ENCODE data around the gene HSD17B14.
"Not testable (repeated sequence)": the region's sequence is repeated elsewhere in the genome, so short reads cannot be mapped to it uniquely, and the experiment has no call there.

The HSD17B14 gene

DNA sequence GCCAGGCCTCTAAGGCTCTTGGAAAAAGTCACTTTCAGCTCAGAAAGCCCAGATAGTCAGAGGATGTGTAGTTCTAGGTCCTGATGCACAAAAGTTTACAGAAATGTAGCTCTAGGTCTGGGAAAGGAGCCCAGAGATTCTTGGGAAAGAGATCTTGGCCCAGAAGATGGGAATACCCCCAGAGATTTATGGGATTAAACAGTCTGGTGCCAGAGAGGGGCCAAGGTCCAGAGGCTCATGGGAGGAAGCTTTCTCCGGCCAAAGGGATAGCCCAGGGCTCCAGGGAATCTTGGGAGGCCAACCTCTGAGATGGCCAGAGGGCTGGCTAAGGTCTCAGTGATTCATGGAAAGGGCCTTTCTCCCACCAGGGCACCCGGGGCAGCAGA is 40.6 kb downstream of the HSD17B14 start:
- DNase-seq, result no peak

DNA sequence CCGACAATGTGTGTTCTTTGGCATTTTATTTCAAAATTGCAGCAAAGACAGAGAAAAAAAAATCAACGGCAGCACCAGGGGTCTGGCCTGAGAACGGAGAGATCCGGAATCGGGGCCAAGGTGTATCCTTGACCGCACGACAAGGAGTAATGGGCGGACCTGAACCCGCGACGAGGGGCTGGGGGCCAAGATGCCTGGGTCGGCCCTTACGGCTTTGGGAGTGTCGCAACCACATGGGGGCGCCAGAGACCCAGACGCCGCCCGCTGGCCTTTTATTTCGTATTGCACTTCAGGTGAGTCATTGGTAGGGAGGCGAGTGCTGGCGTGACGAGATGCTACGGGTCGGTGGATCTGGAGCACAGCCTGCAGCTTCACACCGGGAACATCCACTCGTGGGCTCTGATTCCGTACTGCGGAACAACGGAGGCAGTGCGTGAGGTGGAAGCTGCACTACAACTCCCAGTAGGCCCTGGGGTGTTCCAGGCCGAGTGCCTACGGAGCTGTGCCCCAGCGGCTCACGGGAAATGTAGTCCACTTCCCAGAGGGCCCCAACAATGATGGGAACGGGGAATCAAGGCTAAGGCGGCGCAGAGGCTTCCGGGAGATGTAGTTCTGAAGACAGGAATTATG is 41.1 kb downstream of the HSD17B14 start:
- DNase-seq, result peak; percentile 92

DNA sequence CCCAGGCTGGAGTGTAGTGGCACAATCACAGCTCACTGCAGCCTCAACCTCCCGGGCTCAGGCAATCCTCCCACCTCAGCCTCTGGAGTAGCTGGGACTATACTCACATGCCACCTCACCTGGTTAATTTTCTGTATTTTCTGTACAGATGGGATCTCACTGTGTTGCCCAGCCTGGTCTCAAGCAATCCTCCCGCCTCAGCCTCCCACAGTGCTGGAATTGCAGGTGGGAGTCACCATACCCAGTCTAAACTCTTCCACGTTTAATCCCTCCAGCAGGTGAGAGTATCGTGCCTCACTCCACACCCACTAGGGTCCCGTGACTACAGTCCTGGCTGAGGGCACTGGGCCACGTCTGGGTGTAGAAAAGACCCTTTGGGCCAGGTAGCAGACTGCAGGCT is 42.0 kb downstream of the HSD17B14 start:
- no peak for DNase-seq

DNA sequence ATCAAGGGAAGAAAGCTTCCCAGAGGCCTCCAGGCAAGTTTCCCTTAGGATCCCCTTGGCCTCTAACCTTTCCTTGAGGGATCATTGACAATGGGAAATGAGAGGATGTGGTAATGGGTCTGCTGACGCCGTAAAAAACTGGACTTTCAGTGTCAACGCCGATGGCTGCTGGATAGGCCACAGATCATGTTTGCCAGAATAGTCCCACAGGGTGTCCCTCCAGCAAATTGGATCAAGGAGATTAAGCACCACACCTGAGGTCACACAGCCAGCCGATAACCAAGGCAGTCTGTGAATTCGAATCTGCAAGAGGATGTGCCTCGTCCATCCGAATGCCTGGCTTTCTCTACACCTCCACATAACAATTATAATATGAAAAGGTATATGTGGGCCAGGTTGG is 43.0 kb downstream of the HSD17B14 start:
- no peak for DNase-seq

DNA sequence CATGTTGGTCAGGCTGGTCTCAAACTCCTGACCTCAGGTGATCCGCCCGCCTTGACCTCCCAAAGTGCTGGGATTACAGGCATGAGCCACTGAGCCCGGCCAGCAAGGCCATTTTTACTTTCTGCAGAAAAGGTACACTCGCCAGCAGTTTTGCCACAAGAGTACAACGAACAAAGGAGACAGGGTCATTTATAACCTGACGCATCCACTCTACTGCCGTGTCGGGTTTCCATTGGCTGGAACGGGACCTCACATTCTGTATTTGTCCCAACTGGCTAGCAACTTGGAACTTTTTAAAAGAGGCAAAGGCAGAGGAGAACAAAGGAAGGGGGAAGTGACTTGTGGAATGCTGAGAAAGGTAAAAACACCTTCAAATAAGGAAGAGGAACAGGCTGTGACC is 49.0 kb downstream of the HSD17B14 start:
- DNase-seq, result not testable (repeated sequence)

DNA sequence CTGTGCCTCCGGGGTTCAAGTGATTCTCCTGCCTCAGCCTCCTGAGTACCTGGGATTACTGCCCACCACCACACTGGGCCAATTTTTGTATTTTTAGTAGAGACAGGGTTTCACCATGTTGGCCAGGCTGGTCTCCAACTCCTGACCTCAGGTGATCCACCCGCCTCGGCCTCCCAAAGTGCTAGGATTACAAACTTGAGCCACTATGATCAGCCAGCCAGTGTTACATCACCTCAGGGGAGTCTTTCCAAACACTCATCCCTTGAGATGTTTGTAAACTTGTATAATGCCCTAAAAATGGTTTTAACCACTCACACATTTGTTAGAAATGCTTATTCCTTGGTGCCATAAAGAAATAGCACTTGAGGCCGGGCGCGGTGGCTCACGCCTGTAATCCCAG is 49.9 kb downstream of the HSD17B14 start:
- not testable (repeated sequence) for DNase-seq

DNA sequence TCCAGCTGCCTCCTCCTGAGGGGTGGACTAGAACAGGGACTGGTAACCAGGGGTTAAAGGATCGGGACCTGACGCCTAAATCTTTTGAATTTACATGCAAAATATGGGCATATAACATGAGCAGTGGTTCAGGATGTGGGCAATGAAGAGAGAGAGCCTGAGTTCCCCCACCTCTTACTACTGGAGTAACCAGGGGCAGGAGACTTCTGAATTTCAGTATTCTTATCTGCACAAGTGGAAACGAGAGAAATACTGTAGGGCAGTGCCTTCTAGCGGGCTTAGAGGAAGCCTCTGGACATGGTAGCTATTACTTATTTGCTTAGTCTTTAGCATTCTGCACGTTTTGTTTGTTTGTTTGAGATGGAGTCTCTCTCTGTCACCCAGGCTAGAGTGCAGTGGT is 51.8 kb downstream of the HSD17B14 start:
- no peak for DNase-seq

DNA sequence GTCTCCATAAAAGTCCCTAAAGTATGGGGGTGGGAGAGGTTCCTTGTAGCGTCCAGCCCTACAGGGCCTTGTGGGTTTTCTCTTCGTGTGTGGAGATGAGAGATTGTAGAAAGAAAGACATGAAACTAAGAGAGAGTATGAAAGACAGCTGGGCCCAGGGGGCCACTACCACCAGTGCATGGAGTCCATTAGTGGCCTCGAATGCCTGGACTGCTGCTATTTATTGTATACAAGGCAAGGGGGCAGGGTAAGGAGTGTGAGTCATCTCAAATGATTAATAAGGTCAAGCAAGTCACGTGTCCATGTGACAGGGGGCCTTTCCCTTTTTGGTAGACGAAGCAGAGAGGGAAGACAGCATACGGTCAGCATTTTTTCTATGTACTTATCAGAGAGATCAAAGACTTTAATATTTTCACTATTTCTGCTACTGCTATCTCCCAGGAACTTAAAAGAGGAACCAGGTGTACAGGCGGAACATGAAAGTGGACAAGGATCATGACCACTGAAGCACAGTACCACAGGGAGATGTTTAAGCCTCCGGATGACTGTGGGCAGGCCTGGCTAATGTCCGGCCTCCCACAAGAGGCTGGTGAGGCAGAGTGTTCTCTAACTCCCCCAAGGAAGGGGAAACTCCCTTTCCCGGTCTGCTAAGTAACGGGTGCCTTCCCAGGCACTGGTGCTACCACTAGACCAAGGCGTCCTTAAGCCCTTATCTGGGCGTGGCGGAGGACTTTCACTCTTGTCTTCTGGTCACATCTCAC is 55.5 kb downstream of the HSD17B14 start:
- peak; percentile 15 for DNase-seq

DNA sequence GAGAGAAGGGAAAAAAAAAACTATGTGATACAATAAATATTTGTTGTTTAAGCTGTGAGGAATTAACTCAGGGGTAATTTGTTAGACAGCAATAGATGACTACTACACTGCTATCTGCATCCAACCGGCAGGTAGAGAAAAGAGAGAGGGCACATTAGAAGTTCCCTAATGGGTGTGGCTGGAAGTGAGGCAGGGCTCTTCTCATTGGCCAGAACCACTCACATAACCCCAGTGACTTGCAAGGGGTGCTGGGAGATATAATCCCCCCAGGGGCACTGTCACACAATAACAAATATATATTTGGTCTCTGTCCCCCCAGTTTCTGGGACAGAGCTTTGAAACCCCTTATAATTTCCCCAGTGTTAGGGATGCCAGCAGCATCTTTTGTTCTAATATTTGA is 56.7 kb downstream of the HSD17B14 start:
- no peak for DNase-seq

DNA sequence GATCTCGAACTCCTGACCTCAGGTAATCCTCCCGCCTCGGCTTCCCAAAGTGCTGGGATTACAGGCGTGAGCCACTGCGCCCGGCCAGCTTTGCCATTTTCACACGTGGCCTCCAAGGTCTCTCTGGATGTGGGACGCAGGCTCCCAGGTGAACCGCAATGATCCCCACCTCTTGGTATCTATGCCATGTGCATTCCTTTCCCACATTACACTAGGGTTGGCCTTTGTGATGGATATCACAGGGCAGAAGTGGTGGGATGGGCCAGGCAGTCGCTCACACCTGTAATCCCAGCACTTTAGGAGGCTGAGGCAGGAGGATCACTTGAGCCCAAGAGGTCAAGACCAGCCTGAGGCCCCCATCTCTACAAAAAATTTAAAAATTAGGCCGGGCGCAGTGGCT is 58.6 kb downstream of the HSD17B14 start:
- no peak for DNase-seq

DNA sequence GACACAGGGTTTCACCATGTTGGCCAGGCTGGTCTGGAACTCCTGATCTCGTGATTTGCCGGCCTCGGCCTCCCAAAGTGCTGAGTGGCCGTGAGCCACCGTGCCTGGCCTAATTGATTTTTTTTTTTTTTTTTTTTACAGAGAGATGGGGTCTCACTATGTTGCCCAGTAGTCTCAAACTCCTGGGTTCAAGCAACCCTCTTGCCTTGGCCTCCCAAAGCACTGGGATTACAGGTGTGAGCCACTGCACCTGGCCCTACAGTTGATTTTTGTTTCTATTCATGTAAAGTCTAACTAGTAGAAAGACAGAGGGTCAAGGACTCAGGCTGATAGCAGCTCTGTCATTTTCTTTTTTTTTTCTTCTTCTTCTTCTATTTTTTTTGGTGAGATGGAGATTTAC is 59.2 kb downstream of the HSD17B14 start:
- DNase-seq, result no peak

DNA sequence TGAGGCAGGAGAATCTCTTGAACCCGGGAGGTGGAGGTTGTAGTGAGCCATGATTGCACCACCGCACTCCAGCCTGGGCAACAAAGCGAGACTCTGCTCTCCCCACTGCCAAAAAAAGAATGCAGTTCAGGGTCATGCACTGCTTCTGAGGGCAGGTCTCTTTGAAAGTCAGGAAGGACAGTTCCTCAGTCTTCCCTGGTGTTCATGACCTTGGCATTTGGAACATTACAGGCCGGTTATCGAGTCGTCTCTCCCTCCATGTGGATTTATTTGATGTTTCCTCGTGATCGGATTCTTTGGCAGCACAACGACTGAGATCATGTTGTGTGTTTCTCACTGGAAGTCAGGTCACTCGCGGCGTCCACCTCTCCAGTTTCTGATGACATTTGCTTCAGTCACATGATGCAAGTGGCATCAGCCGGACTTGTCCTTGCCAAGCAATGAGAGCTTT is 63.8 kb downstream of the HSD17B14 start:
- no peak for DNase-seq

DNA sequence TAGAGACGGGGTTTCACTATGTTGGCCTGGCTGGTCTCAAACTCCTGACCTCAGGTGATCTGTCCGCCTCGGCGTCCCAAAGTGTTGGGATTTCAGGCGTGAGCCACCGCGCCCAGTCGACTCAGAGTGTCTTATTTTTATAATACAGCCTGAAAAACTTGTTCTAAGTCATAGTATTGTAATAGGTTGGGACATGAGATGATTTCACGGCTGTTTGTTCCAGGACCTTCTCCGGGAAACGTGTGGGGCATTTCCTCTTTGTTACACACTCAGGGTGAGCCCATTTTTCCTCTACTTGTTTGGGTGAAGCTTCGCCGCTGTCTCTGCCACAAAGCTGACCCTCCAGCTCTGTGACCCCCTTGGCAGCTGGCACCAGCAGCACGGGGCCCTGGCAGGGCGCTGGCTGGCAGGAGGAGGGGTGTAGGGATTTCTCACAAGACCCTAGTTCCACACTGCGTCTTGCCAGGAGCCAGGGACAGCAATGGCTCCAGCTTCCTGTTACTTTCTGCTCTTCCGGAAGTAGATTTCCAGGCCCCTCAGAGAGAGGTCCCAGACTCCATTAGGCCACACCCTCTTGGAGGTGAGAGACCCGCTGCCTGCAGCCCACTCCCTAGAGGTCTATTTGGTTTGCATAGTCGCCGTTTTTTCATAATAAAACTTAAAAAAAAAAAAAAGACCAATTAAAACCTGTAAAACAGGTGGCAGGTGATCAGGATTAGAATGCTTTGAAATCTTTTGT is 65.4 kb downstream of the HSD17B14 start:
- no peak for DNase-seq

DNA sequence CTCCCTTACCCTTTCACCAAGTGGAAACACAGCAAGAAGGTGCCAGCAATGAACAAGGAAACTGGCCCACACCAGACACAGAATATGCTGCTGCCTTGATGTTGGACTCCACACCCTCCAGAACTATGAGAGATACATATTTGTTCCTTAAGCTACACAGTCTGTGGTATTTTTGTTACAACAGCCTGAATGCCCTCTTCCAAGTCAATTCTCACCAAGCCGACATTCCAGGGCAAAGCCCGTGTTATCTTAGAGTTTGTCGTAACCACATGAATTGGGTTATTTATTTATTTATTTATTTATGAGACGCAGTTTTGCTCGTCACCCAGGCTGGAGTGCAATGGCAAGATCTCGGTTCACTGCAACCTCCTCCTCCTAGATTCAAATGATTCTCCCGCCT is 66.0 kb downstream of the HSD17B14 start:
- DNase-seq, result no peak

DNA sequence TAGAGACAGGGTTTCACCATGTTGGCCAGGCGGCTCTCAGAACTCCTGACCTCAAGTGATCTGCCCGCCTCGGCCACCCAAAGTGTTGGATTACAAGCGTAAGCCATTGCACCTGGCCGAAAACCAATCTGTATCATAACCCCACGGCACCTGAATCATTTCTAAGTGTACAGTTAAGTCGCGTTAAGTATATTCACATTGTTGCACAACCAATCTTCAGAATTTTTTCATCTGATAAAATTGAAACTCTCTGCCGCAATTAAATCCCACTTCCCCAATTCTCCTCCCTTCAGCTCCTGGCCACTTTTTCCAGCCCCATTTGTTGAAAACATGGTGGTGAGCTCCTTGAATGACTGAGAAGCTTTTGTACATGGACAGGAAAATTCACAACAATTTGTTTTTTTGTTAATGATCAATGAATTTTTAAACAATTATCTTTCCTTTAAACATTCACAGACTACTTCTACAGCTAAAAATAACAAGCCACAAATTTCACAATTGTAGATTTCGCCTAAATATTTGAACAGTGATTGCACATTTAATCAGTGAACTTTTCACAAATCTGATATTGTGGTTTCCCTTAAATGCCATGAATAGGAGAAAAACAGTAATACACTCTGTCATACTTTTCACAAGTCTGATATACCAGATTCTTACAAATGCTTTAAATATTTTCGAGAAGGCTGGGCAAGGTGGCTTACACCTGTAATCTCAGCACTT is 67.1 kb downstream of the HSD17B14 start:
- DNase-seq, result no peak

DNA sequence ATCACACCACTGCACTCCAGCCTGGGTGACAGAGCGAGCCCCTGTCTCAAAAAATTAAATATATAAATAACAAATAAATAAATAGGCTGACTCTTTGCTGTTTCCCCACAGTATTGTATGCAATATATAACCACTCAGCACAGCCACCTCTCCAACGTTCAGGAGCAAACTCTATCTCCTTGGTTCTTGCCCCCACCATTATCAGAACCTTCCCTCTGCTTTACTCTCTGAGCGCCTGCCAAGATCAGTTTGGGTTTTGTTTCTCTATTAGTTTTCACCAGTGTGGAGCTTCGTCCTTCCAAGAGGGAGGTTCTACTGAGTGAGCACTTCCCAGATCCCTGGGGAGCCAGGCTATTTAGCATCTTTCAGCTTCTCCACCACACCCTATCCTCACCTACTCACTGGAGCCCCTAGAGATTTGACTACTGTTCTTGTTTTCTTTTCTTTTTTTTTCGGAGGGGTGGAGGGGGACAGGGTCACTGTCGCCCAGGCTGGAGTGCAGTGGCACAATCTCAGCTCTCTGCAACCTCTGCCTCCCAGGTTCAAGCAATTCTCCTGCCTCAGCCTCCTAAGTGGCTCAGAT is 68.0 kb downstream of the HSD17B14 start:
- not testable (repeated sequence) for DNase-seq

DNA sequence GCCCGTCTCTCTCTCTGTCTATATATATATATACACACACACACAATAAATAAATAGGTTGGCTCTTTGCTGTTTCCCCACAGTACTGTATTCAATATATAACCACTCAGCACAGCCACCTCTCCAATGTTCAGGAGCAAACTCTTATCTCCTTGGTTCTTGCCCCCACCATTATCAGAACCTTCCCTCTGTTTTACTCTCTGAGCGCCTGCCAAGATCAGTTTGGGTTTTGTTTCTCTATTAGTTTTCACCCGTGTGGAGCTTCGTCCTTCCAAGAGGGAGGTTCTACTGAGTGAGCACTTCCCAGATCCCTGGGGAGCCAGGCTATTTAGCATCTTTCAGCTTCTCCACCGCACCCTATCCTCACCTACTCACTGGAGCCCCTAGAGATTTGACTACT is 70.5 kb downstream of the HSD17B14 start:
- not testable (repeated sequence) for DNase-seq
